ENCODE results near the gene CCDC134.

CCDC134 gene

GRCh38 chr22:41777749-41778425 lies 22.6 kb upstream of the CCDC134 start (continued):
- no peak for TF ChIP-seq ZNF26 (tag by site-specific recombination; IDR thresholded peaks at IDR 0.05)
- TF ChIP-seq PRDM10 (tag by site-specific recombination; IDR thresholded peaks at IDR 0.05), result no peak
- no peak for TF ChIP-seq ZNF521 (tag by site-specific recombination; IDR thresholded peaks at IDR 0.05)
- no peak for TF ChIP-seq HOXA7 (CRISPR knock-in tag; IDR thresholded peaks at IDR 0.05; ENCODE audit: borderline replicate concordance)
- TF ChIP-seq ZNF140 (tag by site-specific recombination; IDR thresholded peaks at IDR 0.05), result 0 out of 2 replicates have a peak, but pooled peaks have one; percentile 25
- no peak for TF ChIP-seq ZNF280C (tag by site-specific recombination; IDR thresholded peaks at IDR 0.05)
- TF ChIP-seq ZNF544 (tag by site-specific recombination; IDR thresholded peaks at IDR 0.05), result no peak

GRCh38 chr22:41779929-41780505 lies 20.5 kb upstream of the CCDC134 start:
- ChIA-PET CTCF (interaction anchor here (0.8 to 4.0 kb wide), 4 partner anchors 17 to 161 kb away, joined by 3 to 26 read pairs (median 6); no protein-coding TSS in a partner anchor), POLR2A (interaction anchor here (0.7 to 5.1 kb wide), 2 partner anchors 19 to 83 kb away, joined by 4 to 61 read pairs; partner anchors contain the start of gene CCDC134)
- no peaks in the 10 kb centered on the region for H3K9me3 ChIP-seq (ENCODE audit: control insufficient read depth, insufficient read depth, low read depth, low read length)

More at GRCh38 chr22:41779929-41780505, 20.5 kb upstream of the CCDC134 start:
- H3K27ac ChIP-seq (ENCODE audit: extremely low read depth, low read depth, low read length), result no peak overlapping the region
- H3K36me3 ChIP-seq (ENCODE audit: control insufficient read depth in 2 of 2, insufficient read depth in 1 of 2, low read length in 2 of 2), result no peaks in the 10 kb centered on the region
- H3K4me3 ChIP-seq (ENCODE audit: low read depth, low read length), result no peak overlapping the region
- H3K4me1 ChIP-seq (ENCODE audit: control insufficient read depth, insufficient read depth, low read length), result no peaks in the 10 kb centered on the region
- no peak for TF ChIP-seq ZBTB44 (tag by site-specific recombination; IDR thresholded peaks at IDR 0.05)
- TF ChIP-seq OSR2 (tag by site-specific recombination; IDR thresholded peaks at IDR 0.05), result no peak
- no peak for TF ChIP-seq GLIS1 (tag by site-specific recombination; IDR thresholded peaks at IDR 0.05)
- no peak for TF ChIP-seq ZNF626 (tag by site-specific recombination; IDR thresholded peaks at IDR 0.05)
- TF ChIP-seq OVOL3 (tag by site-specific recombination; IDR thresholded peaks at IDR 0.05), result no peak
- TF ChIP-seq ZNF274 (IDR thresholded peaks at IDR 0.05; ENCODE audit: low read length), result no peak
- no peak for TF ChIP-seq ZNF274 (tag by site-specific recombination; IDR thresholded peaks at IDR 0.05; ENCODE audit: borderline replicate concordance)

Data from HEK293 (cell line).